ENCODE measurements around the gene ZNF446. TPM values are rescaled to one million over a fixed set of nuclear protein-coding genes. Genes with fewer than 3 reads are reported as not detected.
"Not testable (repeated sequence)": the region's sequence is repeated elsewhere in the genome, so short reads cannot be mapped to it uniquely, and the experiment has no call there.

The ZNF446 gene
- total RNA-seq, 2 experiments from 2014 or later: 8.0 to 11.1 TPM

GRCh38 chr19:58440556-58440955 lies 35.6 kb upstream of the ZNF446 start:
- H3K4me2 ChIP-seq (ENCODE audit: low read length): no peak overlapping the region
- no peaks in the 10 kb centered on the region for H3K9me2 ChIP-seq (ENCODE audit: insufficient read depth, low read length)
- H2AFZ ChIP-seq (ENCODE audit: low read length): no peak overlapping the region
- no peaks in the 10 kb centered on the region for H3K36me3 ChIP-seq (ENCODE audit: insufficient read depth, low read length)
- no peak overlapping the region for H3K27ac ChIP-seq (ENCODE audit: low read depth, low read length, poor library complexity, severe bottlenecking)
- POLR2A ChIA-PET: interaction anchor here (0.6 kb wide), 1 partner anchor 75 kb away, joined by 8 read pairs; no protein-coding TSS in a partner anchor
- no peaks in the 10 kb centered on the region for H3K4me1 ChIP-seq (ENCODE audit: insufficient read depth, low read length, poor library complexity, severe bottlenecking)
- H3K4me3 ChIP-seq (ENCODE audit: low read depth, low read length, poor library complexity, severe bottlenecking): no peak overlapping the region
- intact Hi-C loops (cut with micrococcal nuclease; ENCODE audit: unreplicated experiment): no loop called here
- CTCF ChIA-PET (ENCODE audit: unreplicated experiment): no interaction called here
- no peak for TF ChIP-seq CTCF (conservative IDR thresholded peaks at IDR 0.05; ENCODE audit: low read length)
- no peak for TF ChIP-seq EZH2phosphoT487 (IDR thresholded peaks at IDR 0.05; ENCODE audit: borderline replicate concordance, low read depth, low read length)
- H4K20me1 ChIP-seq (ENCODE audit: insufficient read depth, low read length): no peaks in the 10 kb centered on the region
- BruUV-seq (replicated peaks): no TSS peak
- no peaks in the 10 kb centered on the region for H3K79me2 ChIP-seq (ENCODE audit: insufficient read depth, low read depth, low read length)
- H3K9me3 ChIP-seq (ENCODE audit: low read length): no peaks in the 10 kb centered on the region
- no peak for DNase-seq (ENCODE audit: low spot score)

- CTCF ChIA-PET (ENCODE audit: unreplicated experiment); POLR2A ChIA-PET; intact Hi-C loops (cut with micrococcal nuclease; ENCODE audit: unreplicated experiment): not testable (repeated sequence)
Observed at GRCh38 chr19:58442986-58443385, 33.2 kb upstream of the ZNF446 start.

GRCh38 chr19:58448860-58449259 lies 27.3 kb upstream of the ZNF446 start:
- DNase-seq (ENCODE audit: low spot score); H3K4me3 ChIP-seq (ENCODE audit: low read depth, low read length, poor library complexity, severe bottlenecking); H3K36me3 ChIP-seq (ENCODE audit: insufficient read depth, low read length); H4K20me1 ChIP-seq (ENCODE audit: insufficient read depth, low read length); BruUV-seq (replicated peaks); H3K9me2 ChIP-seq (ENCODE audit: insufficient read depth, low read length); H3K27ac ChIP-seq (ENCODE audit: low read depth, low read length, poor library complexity, severe bottlenecking); H3K79me2 ChIP-seq (ENCODE audit: insufficient read depth, low read depth, low read length); H3K4me2 ChIP-seq (ENCODE audit: low read length); intact Hi-C loops (cut with micrococcal nuclease; ENCODE audit: unreplicated experiment); POLR2A ChIA-PET; H2AFZ ChIP-seq (ENCODE audit: low read length); H3K4me1 ChIP-seq (ENCODE audit: insufficient read depth, low read length, poor library complexity, severe bottlenecking); CTCF ChIA-PET (ENCODE audit: unreplicated experiment): not testable (repeated sequence)
- peaks cover 19% of the 10 kb centered on the region; the same call in 1 of the 2 replicates for H3K9me3 ChIP-seq (ENCODE audit: low read length)

More at GRCh38 chr19:58442986-58443385, 33.2 kb upstream of the ZNF446 start:
- not testable (repeated sequence) for H2AFZ ChIP-seq (ENCODE audit: low read length); H3K4me3 ChIP-seq (ENCODE audit: low read depth, low read length, poor library complexity, severe bottlenecking); H3K4me2 ChIP-seq (ENCODE audit: low read length); H3K9me3 ChIP-seq (ENCODE audit: low read length); H3K79me2 ChIP-seq (ENCODE audit: insufficient read depth, low read depth, low read length); BruUV-seq (replicated peaks); H3K27ac ChIP-seq (ENCODE audit: low read depth, low read length, poor library complexity, severe bottlenecking); DNase-seq (ENCODE audit: low spot score); H3K4me1 ChIP-seq (ENCODE audit: insufficient read depth, low read length, poor library complexity, severe bottlenecking); H4K20me1 ChIP-seq (ENCODE audit: insufficient read depth, low read length); H3K36me3 ChIP-seq (ENCODE audit: insufficient read depth, low read length); H3K9me2 ChIP-seq (ENCODE audit: insufficient read depth, low read length)

- CTCF ChIA-PET (ENCODE audit: unreplicated experiment); H3K4me2 ChIP-seq (ENCODE audit: low read length); DNase-seq (ENCODE audit: low spot score); H3K4me1 ChIP-seq (ENCODE audit: insufficient read depth, low read length, poor library complexity, severe bottlenecking); H3K27ac ChIP-seq (ENCODE audit: low read depth, low read length, poor library complexity, severe bottlenecking); H3K4me3 ChIP-seq (ENCODE audit: low read depth, low read length, poor library complexity, severe bottlenecking); H3K79me2 ChIP-seq (ENCODE audit: insufficient read depth, low read depth, low read length); BruUV-seq (replicated peaks); H2AFZ ChIP-seq (ENCODE audit: low read length); H3K9me2 ChIP-seq (ENCODE audit: insufficient read depth, low read length); H3K36me3 ChIP-seq (ENCODE audit: insufficient read depth, low read length); H4K20me1 ChIP-seq (ENCODE audit: insufficient read depth, low read length): not testable (repeated sequence)
- intact Hi-C loops (cut with micrococcal nuclease; ENCODE audit: unreplicated experiment): loop anchor here (2.0 kb wide), 1 partner anchor 69 kb away; the partner anchor contains the start of gene ZBTB45
- H3K9me3 ChIP-seq (ENCODE audit: low read length): peaks cover 19% of the 10 kb centered on the region; the same call in 1 of the 2 replicates
- POLR2A ChIA-PET: interaction anchor here (0.8 kb wide), 1 partner anchor 19 kb away, joined by 5 read pairs; no protein-coding TSS in a partner anchor
Observed at GRCh38 chr19:58449980-58450379, 26.2 kb upstream of the ZNF446 start.

Data from OCI-LY7 (cell line).